Natural killer cell (primary cell): ENCODE data around the gene OXA1L. TPM values are rescaled to one million over a fixed set of nuclear protein-coding genes. Genes with fewer than 3 reads are reported as not detected.
A peak's percentile ranks its signal among the peaks of the same experiment; 100 is the strongest.

ENCODE experiments used
- ATAC-seq, 3 donors: fragments of 150-1000 bp in 2 of 3; fragments of 200-7000 bp in 1 of 3; cut with Tn5 transposase; 1 replicate in 1 of 3; 2 replicates in 2 of 3; pipeline ENCODE4 v1.10.0; 2021; ENCODE audit warnings: mild to moderate bottlenecking in 2 of 3, moderate library complexity in 2 of 3
- DNase-seq, 2 donors: peaks; one replicate each; pipeline versions ENCODE4 v3.0.0 to v3.0.0-alpha.2; 2013 to 2021; ENCODE audit warnings: mixed read lengths in 1 of 2
- H3K27ac ChIP-seq: one replicate; pipeline ENCODE4 v1.5.1; 2013; ENCODE audit warnings: mild to moderate bottlenecking, low read length
- H3K27me3 ChIP-seq: one replicate; pipeline ENCODE4 v1.6.1; 2013; ENCODE audit warnings: low read length; ENCODE audit not compliant: control insufficient read depth, insufficient read depth
- H3K36me3 ChIP-seq: one replicate; pipeline ENCODE4 v1.6.1; 2013; ENCODE audit warnings: low read length; ENCODE audit not compliant: control insufficient read depth, insufficient read depth
- H3K4me1 ChIP-seq: one replicate; pipeline ENCODE4 v1.6.1; 2013; ENCODE audit warnings: low read length; ENCODE audit not compliant: control insufficient read depth, insufficient read depth
- H3K4me3 ChIP-seq: one replicate; pipeline ENCODE4 v1.5.1; 2013; ENCODE audit warnings: low read length
- H3K9me3 ChIP-seq: one replicate; pipeline ENCODE4 v1.6.1; 2013; ENCODE audit warnings: low read length; ENCODE audit not compliant: control insufficient read depth, insufficient read depth
- H3K27ac Mint-ChIP-seq, 2 donors: one replicate each; pipeline ENCODE4 v1.8.0; 2022; ENCODE audit warnings: mild to moderate bottlenecking in 2 of 2, mixed read lengths in 2 of 2, moderate library complexity in 1 of 2
- H3K27me3 Mint-ChIP-seq, 2 donors: one replicate each; pipeline ENCODE4 v1.8.0; 2022; ENCODE audit warnings: low read depth in 2 of 2, mixed read lengths in 2 of 2
- H3K36me3 Mint-ChIP-seq: one replicate; pipeline ENCODE4 v1.8.0; 2022; ENCODE audit warnings: mixed read lengths
- H3K4me1 Mint-ChIP-seq, 2 donors: one replicate each; pipeline ENCODE4 v1.8.0; 2022; ENCODE audit warnings: mixed read lengths in 2 of 2
- H3K4me3 Mint-ChIP-seq: one replicate; pipeline ENCODE4 v1.8.0; 2022; ENCODE audit warnings: mild to moderate bottlenecking, moderate library complexity, mixed read lengths
- H3K9me3 Mint-ChIP-seq, 2 donors: one replicate each; pipeline ENCODE4 v1.8.0; 2022; ENCODE audit warnings: mixed read lengths in 2 of 2
- CTCF ChIP-seq: fragments of 200-600 bp; IDR thresholded peaks from one replicate; pipeline ENCODE4 v1.8.0; 2022; ENCODE audit warnings: antibody characterized with exemption
- WGBS: methylation state at CpG from one replicate; pipeline ENCODE4 v1.1.7; 2013; ENCODE audit warnings: missing lambda C conversion rate; ENCODE audit not compliant: insufficient coverage; 5-methylcytosine and 5-hydroxymethylcytosine counted together
- intact Hi-C: fragments of 100-400 bp; cut with micrococcal nuclease; formaldehyde crosslinking; loops from one replicate; pipeline ENCODE4 v1.14.2; 2022
- total RNA-seq, 4 donors: library from RNA; stranded (reverse); fragments of 120-200 nt in 1 of 4; gene quantifications; one replicate each; pipeline versions ENCODE4 v1.2.3 to v1.2.4, GENCODE V29; 2013 to 2022

OXA1L gene
- total RNA-seq, 3 donors from 2014 or later (not counting 1 experiment from before 2014, with no cell fraction given): 121 to 143 (median 125) TPM

DNA sequence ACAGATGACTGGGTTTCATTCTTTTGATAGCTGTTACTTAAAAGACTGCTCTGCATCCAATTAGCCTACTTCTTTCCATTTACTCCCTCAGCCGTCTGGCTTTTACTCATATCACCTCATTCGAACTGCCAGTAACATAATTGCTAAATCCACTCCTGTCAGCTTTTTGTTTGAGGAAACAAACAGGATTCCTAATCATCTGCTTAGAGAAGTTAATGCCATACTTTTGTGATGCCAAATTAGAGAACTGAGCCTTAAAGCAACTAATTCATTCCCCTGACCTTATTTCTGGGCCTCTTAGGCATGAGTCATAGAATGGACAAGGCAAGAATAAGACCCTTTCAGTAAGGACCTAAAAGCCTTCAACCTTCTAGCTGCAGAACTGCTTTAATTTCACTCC, 2.9 kb downstream of the OXA1L start:
- WGBS: 98% methylated on average over 2 of the region's 2 CpGs
- Histone ChIP-seq H3K27me3 (no peaks in the 10 kb centered on the region), H3K36me3 (peaks cover 39% of the 10 kb centered on the region), H3K4me1 (peaks cover 14% of the 10 kb centered on the region), H3K27ac (no peak overlapping the region), H3K4me3 (no peak overlapping the region), H3K9me3 (no peaks in the 10 kb centered on the region)
- TF ChIP-seq CTCF: no peak
- intact Hi-C loops: loop anchor here (5.0 kb wide), 1 partner anchor 103 kb away; the partner anchor contains the start of gene LRP10
- DNase-seq (no peak), ATAC-seq (no peak)
- Mint-ChIP-seq H3K36me3 (peaks cover 18% of the 10 kb centered on the region), H3K27me3 (no peaks in the 10 kb centered on the region), H3K9me3 (no peaks in the 10 kb centered on the region), H3K27ac (no peak overlapping the region), H3K4me1 (peaks cover 35 to 36% of the 10 kb centered on the region in 2 donors), H3K4me3 (peak overlapping the region; percentile 36)

GRCh38 chr14:22770481-22771187, 4.1 kb downstream of the OXA1L start:
- peaks cover 39% of the 10 kb centered on the region for H3K36me3 ChIP-seq
- WGBS: over 99% methylated on average over 8 of the region's 8 CpGs
- TF ChIP-seq CTCF: no peak
- Mint-ChIP-seq H3K4me3 (no peak overlapping the region), H3K27me3 (no peaks in the 10 kb centered on the region), H3K4me1 (peaks cover 35 to 36% of the 10 kb centered on the region in 2 donors), H3K27ac (no peak overlapping the region), H3K36me3 (peaks cover 18% of the 10 kb centered on the region), H3K9me3 (no peaks in the 10 kb centered on the region)
- H3K4me1 ChIP-seq: peaks cover 14% of the 10 kb centered on the region
- no peak for DNase-seq
- intact Hi-C loops: no loop called here
- no peaks in the 10 kb centered on the region for H3K9me3 ChIP-seq
- no peak overlapping the region for H3K27ac ChIP-seq
- no peak overlapping the region for H3K4me3 ChIP-seq
- no peaks in the 10 kb centered on the region for H3K27me3 ChIP-seq
- ATAC-seq: no peak

DNA sequence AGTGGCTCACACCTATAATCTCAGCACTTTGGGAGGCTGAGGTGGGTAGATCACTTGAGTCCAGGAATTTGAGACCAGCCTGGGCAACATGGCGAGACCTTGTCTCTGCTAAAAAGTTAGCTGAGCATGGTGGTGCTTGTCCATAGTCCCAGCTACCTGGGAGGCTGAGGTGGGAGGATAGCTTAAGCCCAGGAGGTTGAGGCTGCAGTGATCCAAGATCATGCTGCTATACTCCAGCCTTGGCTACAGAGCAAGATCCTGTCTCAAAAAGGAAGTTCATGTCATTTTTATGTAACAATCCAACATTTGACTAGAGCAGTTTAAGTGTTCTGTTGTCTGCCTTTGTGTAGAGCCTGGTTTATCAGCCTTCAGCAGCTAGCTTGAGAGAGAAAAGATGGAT, 6.2 kb downstream of the OXA1L start:
- no peak for ATAC-seq
- H3K9me3 ChIP-seq: no peaks in the 10 kb centered on the region
- 100% methylated on average over 1 of the region's 1 CpG for WGBS
- peaks cover 3% of the 10 kb centered on the region for H3K4me1 ChIP-seq
- H3K27ac ChIP-seq: no peak overlapping the region
- TF ChIP-seq CTCF: no peak
- intact Hi-C loops: no loop called here
- Mint-ChIP-seq H3K27me3 (no peaks in the 10 kb centered on the region), H3K4me1 (peaks cover 19 to 20% of the 10 kb centered on the region in 2 donors), H3K27ac (no peak overlapping the region), H3K4me3 (no peak overlapping the region), H3K36me3 (peaks cover 18% of the 10 kb centered on the region), H3K9me3 (no peaks in the 10 kb centered on the region)
- DNase-seq: no peak
- peaks cover 39% of the 10 kb centered on the region for H3K36me3 ChIP-seq
- H3K4me3 ChIP-seq: no peak overlapping the region
- H3K27me3 ChIP-seq: no peaks in the 10 kb centered on the region
